Stimulated activated CD4-positive, alpha-beta T cell treated with anti-CD3 and anti-CD28 coated beads, Interleukin-12 subunit alpha, Interleukin-12 subunit beta, amount 100 ng/mL, for 4 hours (primary cell): ENCODE results near the gene PLCG2.
"Not testable (repeated sequence)": the region's sequence is repeated elsewhere in the genome, so short reads cannot be mapped to it uniquely, and the experiment has no call there.

Source experiments
- DNase-seq: peaks from one replicate; pipeline ENCODE4 v3.0.0-alpha.2; 2020

The PLCG2 gene

GRCh38 chr16:81850197-81850944 lies 71.3 kb downstream of the PLCG2 start:
- no peak for DNase-seq

DNA sequence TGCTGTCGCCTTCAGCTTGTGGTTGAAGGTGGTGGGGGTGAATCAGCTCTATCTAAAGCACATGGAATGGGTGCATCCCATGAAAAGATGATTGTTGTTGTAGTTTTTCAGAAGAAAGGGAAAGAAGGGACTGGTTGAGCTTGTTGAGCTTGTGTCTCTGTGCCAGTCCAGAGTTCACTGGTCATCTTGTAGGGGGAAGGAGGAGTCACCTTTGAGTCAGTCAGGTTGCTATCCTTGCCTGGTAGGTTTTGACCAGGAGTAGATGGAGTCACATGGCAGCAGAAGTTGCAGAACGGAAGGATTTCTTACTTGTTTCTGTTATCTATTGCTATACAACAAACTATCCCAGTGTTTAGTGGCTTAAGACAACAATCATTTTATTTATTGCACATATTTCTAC lies 73.3 kb downstream of the PLCG2 start:
- no peak for DNase-seq

GRCh38 chr16:81855552-81856153 lies 76.6 kb downstream of the PLCG2 start:
- DNase-seq: no peak

GRCh38 chr16:81860287-81861266 lies 81.5 kb downstream of the PLCG2 start:
- no peak for DNase-seq

- no peak for DNase-seq
These were observed 82.4 kb downstream of the PLCG2 start for GRCh38 chr16:81861503-81861902.

GRCh38 chr16:81861915-81862314 lies 82.8 kb downstream of the PLCG2 start:
- DNase-seq: no peak

DNA sequence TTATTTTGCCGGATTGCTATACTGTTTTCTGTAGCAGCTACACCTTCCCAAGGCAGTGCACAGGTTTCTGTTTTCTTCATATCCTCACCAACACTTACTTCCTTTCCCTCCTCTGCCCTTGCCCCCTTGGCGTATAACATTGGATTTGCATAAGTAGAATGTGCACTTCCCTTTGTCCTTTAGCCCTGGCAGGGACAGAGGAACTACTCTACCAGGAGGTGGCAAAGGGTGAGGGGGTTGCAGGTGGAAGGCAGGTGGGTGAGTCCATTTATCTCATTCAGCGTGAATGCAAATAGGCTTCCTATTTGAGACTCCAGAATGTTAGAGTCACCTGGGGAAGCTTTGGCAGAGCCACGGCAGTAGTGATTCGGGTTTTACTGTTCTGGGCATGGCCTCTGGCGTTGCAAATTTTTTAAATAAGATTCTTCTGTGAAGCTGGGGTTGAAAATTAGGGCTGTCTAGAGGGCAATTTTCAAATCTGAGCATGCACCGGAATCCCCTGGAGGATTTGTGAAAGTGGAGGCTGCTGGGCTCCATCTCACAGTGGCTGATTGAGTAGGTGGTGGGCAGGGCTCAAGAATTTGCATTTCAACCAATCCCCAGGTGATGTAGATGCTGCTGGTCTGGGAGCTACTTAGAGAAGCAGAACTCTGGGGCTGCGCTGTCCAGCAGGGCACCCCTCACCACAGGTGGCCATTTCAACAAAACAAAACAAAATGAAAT lies 84.7 kb downstream of the PLCG2 start:
- no peak for DNase-seq

DNA sequence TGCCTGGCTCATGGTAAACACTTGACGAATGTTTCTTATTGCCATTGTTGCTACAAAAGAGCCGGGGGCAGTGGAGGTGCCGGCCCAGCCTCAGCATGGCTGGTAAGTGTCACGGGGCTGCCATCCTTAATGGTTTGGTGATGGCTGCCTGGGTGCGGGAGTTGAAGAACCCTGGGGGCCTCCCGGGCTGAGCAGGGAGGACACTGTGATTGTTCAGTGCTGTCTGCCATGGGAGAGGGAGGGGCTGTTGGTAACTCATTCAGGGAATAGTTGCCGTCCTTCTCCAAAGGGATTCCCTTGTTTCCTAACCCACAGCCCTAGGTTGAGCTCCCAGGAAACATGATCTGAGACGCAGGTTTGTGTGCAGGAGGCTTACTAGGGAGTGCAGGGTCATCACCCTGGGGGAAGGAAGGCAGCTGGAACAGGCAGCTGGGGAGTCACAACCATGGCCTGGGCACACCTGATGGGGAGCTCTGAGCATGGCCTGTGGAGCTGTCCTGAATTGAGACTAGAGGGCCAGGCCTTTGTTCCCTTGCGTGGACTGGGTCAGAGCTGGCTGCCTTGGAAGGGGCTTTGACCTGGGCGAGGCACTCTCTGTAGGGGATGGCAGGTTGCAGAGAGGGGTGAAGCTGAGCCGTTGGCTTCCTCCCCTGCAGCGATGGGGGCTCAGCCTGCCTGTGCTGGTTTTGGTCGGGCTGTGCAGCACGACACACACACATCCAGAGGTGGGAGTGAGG lies 85.7 kb downstream of the PLCG2 start:
- no peak for DNase-seq

- DNase-seq: no peak
These were observed 87.8 kb downstream of the PLCG2 start for GRCh38 chr16:81866820-81867440.

DNA sequence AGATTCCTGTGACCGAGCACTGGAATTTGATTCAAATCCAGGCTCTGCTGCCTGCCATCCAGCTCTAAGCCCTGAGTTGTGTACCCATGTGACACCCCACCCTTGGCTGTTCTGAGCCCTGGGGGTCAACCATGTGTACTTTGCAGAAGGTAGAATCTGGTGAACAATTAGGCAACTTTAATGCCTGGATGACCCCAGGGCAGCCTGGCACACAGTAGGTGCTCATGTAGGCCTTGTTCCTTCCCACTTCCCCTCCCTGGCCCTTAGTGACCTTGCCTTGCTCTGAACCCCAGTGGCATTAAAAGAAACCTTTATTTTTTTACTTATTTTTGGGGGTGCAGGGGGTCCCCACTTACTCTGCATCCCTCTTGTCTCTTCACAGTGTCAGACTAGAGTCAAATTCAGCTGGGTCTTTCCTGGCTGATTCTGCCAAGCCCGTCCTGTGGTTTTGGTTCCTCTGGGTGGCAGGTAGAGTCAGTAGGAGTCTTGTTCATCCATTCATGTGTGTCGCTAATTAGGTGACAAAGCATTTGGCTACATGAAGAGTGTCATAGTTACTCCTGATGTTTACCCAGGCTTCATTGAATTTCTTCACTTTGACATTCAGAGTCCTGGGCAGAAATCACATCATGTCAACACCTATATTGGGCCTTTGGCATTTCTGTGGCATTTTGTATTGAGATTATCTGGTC lies 89.1 kb downstream of the PLCG2 start:
- DNase-seq: no peak

GRCh38 chr16:81869326-81869725 lies 90.2 kb downstream of the PLCG2 start:
- DNase-seq: no peak

DNA sequence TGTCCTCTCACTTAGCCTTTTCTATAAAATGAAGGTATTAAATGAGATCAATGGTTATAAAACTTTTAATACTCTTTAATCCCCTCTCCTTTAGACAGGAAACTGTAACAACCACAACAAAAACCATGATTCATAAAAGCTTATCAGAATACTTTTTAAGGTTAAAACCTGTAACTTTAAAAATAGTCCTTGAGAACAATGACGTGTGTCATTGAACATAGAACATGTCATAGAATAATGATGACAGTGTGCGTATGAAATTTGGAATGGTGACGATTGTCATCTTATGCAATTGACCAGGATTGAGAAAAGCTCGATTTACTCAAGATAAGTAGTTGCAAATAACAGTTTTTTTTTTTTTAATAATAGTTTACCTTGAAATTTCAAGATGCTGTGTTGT lies 94.1 kb downstream of the PLCG2 start:
- no peak for DNase-seq

DNA sequence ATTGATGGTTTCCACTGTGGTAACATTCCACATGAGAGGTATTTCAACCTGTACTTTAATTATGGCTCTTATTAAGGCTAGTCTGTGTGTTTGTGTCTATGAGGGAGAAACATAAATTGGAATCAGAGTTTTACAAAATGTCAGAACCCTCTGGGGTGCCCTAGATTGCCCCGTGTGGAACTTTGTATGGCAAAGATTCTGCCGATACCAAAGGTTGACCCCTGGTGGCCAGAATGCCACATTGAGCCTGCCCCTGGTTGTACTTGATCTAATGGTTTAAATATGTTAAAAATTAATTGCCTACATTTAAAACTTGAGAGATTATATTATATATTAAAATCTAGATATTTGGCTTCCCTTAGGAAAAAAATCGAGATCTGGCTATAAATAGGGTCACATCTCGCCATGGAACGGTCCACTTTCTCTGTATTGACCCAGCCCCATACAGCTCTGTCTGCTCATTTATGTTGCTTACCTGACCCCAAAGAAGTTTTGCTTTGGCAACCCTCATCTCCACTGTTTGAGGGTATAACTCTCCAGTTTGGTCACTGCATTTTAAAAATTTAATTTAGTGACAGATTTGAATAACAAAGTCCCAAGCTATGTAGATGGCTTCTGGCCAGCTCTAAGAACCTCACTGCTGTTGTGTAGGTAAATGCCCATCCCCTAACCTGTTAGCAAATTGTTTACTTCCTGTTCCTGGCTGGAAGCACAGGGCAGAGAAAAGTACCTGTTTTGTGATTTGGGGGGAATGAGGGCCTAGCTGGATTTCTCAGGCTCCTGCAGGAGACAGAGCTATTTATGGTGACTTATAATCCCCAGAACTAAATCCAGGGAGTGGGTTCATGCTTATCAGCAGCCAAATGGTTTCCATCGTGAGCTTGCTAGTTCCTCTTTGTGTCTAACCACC lies 95.0 kb downstream of the PLCG2 start:
- peak; percentile 25 for DNase-seq

DNA sequence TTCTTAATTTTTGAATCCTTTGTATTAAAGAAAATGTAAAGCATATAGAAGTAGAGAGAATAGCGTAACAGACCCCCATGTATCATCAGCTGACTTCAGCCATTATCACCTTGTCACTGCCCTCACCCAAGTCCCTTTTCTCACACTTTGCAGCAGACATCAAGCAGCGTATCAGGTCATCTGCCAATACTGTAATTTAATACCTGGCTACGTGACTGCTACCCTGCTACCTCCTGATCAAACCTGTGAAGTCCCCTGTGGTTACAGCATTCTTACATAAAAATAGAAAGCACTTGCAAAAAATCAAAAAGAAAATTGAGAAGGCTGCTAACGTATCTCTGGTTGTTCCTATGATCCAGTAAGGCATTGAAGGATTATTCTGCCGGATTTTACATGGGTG lies 96.4 kb downstream of the PLCG2 start:
- no peak for DNase-seq

DNA sequence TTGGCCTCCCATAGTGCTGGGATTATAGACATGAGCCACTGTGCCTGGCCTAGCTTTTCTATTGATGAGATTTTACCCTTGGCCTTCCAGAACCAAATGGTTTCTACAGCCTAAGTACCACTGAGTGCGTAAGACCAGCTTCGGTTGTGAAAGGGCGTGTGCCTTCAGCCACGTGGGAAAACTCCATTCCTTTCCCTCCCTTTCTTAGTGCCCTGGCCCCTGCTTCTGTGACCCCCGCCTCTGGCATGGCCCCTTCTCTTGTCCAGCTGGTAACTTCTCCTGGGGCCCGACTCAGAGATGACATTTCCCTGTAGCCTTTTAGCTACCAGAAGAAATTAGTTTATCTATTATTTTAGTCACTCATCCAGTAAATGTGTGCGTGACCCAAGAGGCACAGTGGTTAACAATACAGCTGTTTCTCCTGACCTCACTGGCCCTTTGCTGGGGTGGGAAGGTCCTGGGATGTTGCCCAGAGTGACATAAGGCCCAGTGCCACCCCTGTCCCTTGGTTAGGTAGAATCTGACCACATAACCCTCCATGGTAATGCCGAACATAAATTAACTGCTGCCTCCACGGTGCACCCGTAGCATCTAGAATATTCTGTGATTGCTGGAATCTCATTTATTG lies 97.3 kb downstream of the PLCG2 start:
- no peak for DNase-seq

GRCh38 chr16:81877490-81877889 lies 98.4 kb downstream of the PLCG2 start:
- not testable (repeated sequence) for DNase-seq

DNA sequence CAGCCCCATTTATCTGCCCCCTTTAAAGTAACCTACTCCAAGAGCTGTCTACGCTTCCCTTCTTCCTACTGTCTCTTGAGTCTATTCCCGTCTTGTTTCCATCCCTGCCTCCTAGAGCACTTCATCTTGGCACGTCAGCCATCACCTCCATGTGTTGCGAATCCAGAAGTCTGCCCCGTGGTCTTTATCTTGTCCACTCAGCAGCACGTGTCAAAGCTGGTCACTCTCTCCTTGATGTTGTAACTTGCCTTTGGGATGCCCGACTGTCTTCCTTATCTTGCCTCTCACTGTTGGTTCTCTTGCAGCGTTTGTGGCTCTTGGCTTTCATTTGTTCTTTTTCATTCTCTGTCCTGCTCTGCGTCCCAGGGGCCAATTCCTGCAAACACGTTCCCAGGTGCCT lies 99.4 kb downstream of the PLCG2 start:
- no peak for DNase-seq

DNA sequence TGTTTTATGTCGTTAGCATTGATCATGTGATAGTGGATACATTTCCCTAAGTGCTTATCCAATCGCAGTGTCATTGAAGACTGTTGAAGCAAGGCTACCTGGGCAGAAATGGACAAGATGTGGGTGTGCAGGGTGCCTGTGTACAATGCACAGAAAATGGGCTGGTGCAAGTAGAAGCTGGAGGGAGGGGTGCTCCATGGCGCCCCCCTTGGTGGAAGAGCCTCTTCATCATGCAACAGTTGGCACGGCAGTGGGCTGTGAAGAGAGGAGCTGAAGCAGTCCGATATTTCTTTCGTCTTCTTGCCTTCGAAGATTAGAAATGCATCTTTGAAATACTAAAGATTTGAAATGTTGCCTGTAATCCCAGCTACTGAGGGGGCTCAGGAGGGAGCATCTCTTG lies 100.5 kb downstream of the PLCG2 start:
- no peak for DNase-seq

DNA sequence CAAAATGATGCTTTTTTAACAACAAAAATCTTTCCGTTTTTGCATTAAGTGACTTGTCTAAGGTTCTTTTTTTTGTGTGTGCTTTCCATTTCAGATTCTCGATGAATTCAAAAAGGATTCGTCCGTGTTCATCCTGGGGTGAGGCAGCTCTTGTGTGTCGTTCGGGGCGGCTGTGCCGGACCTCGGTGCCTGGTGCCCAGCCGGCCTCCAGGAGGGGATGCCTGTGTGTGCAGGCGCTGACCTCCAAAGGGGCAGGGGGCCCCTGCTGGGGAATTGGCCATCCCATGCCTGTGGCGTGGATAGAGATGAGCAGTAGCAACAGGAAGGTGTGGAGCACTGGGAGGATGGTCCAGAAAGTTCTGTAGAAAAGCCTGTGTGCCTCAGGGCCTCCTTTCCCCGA lies 101.7 kb downstream of the PLCG2 start:
- DNase-seq: no peak

- DNase-seq: no peak
These were observed 102.1 kb downstream of the PLCG2 start for GRCh38 chr16:81881228-81881627.
